ENCODE measurements around the gene LRRC34. TPM values are rescaled to one million over a fixed set of nuclear protein-coding genes. Genes with fewer than 3 reads are reported as not detected.

Gene LRRC34
- total and polyA plus RNA-seq, 9 of the 15 experiments (the other 6 are each of a cell fraction or from before 2014, with no cell fraction given): 0.17 to 0.30 TPM; not detected in 7

GRCh38 chr3:169842960-169843359 is 30.3 kb upstream of the LRRC34 start (continued):
- no peak for TF ChIP-seq ZNF253 (CRISPR knock-in tag; conservative IDR thresholded peaks at IDR 0.05)
- TF ChIP-seq, protein P1, sequence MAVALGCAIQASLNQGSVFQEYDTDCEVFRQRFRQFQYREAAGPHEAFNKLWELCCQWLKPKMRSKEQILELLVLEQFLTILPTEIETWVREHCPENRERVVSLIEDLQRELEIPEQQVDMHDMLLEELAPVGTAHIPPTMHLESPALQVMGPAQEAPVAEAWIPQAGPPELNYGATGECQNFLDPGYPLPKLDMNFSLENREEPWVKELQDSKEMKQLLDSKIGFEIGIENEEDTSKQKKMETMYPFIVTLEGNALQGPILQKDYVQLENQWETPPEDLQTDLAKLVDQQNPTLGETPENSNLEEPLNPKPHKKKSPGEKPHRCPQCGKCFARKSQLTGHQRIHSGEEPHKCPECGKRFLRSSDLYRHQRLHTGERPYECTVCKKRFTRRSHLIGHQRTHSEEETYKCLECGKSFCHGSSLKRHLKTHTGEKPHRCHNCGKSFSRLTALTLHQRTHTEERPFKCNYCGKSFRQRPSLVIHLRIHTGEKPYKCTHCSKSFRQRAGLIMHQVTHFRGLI (CRISPR knock-in tag; IDR thresholded peaks at IDR 0.05): no peak

- no peaks in the 10 kb centered on the region for H3K9me3 ChIP-seq (replicated peaks; ENCODE audit: control insufficient read depth, insufficient read depth, low read depth, low read length)
- peaks cover 0 to 6% of the 10 kb centered on the region in 2 experiments; a peak in 4 of 5 replicates for H3K27me3 ChIP-seq (ENCODE audit: control insufficient read depth in 2 of 2, insufficient read depth in 2 of 2, low read length in 2 of 2)
- CTCF ChIA-PET (ENCODE audit: low intra/inter-chr PET ratio): no interaction called here
- no peak overlapping the region for H2AFZ ChIP-seq (ENCODE audit: low read depth, low read length)
- no peak for TF ChIP-seq CHD7 (IDR thresholded peaks at IDR 0.05; ENCODE audit: low read depth, low read length)
- no peak for TF ChIP-seq FOXJ2 (tag; IDR thresholded peaks at IDR 0.05)
- no peak for TF ChIP-seq HOXB6 (CRISPR knock-in tag; IDR thresholded peaks at IDR 0.05; ENCODE audit: borderline replicate concordance)
- FAIRE-seq (no peak), DNase-seq (ENCODE audit: extremely low read depth in 1 of 4, low spot score in 3 of 4) (no peak), ATAC-seq (no peak)
- no peak overlapping the region for H3K4me3 ChIP-seq
- 6% methylated on average over 4 of the region's 4 CpGs for WGBS (ENCODE audit: insufficient coverage, low coverage, missing lambda C conversion rate)
- H3K36me3 ChIP-seq (ENCODE audit: control insufficient read depth, insufficient read depth, low read length): no peaks in the 10 kb centered on the region
- H3K9me1 ChIP-seq (ENCODE audit: control insufficient read depth, insufficient read depth, low read length): no peaks in the 10 kb centered on the region
- BruUV-seq (replicated peaks): no TSS peak
- no peak overlapping the region for H3K9ac ChIP-seq (ENCODE audit: insufficient read depth in 1 of 2, low read depth in 2 of 2, low read length in 2 of 2)
- intact Hi-C loops (cut with micrococcal nuclease): no loop called here
- H3K79me2 ChIP-seq (ENCODE audit: control insufficient read depth, insufficient read depth, low read length): no peaks in the 10 kb centered on the region
- no peak overlapping the region for H3K4me2 ChIP-seq (ENCODE audit: insufficient read depth, low read length)
- H3K4me1 ChIP-seq (replicated peaks in 1 of 2; ENCODE audit: control insufficient read depth in 2 of 2, insufficient read depth in 2 of 2, low read length in 2 of 2): no peaks in the 10 kb centered on the region
- in situ Hi-C loops (cut with MboI): no loop called here
- H3K27ac ChIP-seq (ENCODE audit: extremely low read depth, low read depth, low read length): no peak overlapping the region
- no peaks in the 10 kb centered on the region for H4K20me1 ChIP-seq (replicated peaks; ENCODE audit: control insufficient read depth, insufficient read depth, low read length)
- POLR2A ChIA-PET: interaction anchor here (0.7 to 2.3 kb wide), 3 partner anchors 11 to 283 kb away, joined by 3 to 6 read pairs (median 4); no protein-coding TSS in a partner anchor
Measured at GRCh38 chr3:169841171-169841570, 28.5 kb upstream of the LRRC34 start.
